Epithelial cell of prostate (primary cell): ENCODE data around the gene NDRG2.

Experiments
- DNase-seq: peaks from one replicate; pipeline ENCODE4 v3.0.0-alpha.2; 2011; ENCODE audit warnings: low read depth, low spot score
- H3K27ac ChIP-seq: fragments of 450-650 bp; 2 replicates; pipeline ENCODE4 v1.5.1; 2017; ENCODE audit warnings: mild to moderate bottlenecking

Gene NDRG2

GRCh38 chr14:20982646-20983369, 42.1 kb downstream of the NDRG2 start:
- no peak for DNase-seq
- H3K27ac ChIP-seq, result no peak overlapping the region

- no peak overlapping the region for H3K27ac ChIP-seq
- no peak for DNase-seq
Observed at GRCh38 chr14:20980906-20981305, 44.0 kb downstream of the NDRG2 start.

GRCh38 chr14:20978687-20979086, 46.2 kb downstream of the NDRG2 start:
- no peak for DNase-seq
- H3K27ac ChIP-seq, result no peak overlapping the region

DNA sequence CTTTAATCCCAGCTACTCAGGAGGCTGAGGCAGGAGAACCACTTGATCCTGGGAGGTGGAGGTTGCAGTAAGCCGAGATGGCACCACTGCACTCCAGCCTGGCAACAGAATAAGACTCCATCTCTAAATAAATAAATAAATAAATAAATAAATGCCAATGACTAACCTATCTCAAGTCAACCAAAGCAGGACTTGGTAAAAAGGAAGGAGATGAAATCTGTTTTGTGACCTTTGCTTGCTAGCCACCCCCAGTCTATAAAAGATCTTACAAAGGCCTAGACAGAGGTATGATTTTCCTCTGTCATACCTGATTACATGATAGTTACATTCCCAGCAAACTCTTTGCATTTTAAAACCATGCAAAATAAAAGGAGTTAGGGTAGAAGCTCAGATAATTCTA, 48.6 kb downstream of the NDRG2 start:
- DNase-seq, result no peak

DNA sequence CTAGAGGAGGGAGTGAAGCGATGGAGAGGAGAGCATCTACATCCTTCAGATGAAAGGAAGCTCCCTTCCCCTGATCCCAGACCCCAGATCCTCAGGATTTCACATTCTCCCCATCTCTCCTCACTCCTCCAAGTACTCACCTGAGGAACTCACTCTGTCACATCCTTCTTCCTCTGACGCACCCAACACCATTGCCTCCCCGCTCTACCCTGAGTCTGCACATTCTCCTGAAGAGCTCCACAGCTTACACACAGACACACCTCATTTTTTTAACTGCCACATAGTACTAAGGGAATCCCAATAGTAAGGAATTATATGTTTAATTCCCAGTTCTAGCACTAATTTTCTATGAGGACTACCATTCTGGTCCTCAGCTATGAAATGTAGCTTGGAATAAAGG, 51.4 kb downstream of the NDRG2 start:
- peak overlapping the region; percentile 4 for H3K27ac ChIP-seq
- DNase-seq, result no peak

More for the DNA sequence above, 48.6 kb downstream of the NDRG2 start:
- H3K27ac ChIP-seq, result no peak overlapping the region

GRCh38 chr14:20971705-20972021, 53.2 kb downstream of the NDRG2 start:
- no peak for DNase-seq
- H3K27ac ChIP-seq, result no peak overlapping the region

- DNase-seq, result no peak
- no peak overlapping the region for H3K27ac ChIP-seq
Observed at GRCh38 chr14:20970983-20971704, 53.7 kb downstream of the NDRG2 start.

DNA sequence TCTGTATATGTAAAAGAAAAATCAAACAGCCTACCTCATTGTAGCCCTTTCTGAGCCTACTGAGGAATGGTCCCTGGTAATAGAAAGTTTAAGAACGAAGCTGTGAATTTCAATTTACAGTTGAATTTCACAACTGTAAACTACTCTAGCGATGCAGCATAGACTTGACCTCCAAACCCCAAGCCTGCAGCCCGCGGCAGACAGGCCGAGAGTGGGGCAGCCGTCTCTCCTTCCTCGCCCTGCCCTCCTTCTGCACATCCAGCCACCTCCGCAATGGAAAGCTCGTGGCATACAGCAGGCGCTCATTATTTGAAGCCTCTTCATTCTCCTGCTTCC, 54.2 kb downstream of the NDRG2 start:
- H3K27ac ChIP-seq, result no peak overlapping the region
- DNase-seq, result no peak

GRCh38 chr14:20969336-20969735, 55.5 kb downstream of the NDRG2 start:
- H3K27ac ChIP-seq, result no peak overlapping the region
- no peak for DNase-seq
